DND-41 (cell line): ENCODE data around the gene YPEL3.
"Not testable (repeated sequence)": the region's sequence is repeated elsewhere in the genome, so short reads cannot be mapped to it uniquely, and the experiment has no call there.

Experiments used
- CTCF ChIP-seq: IDR thresholded peaks from 2 replicates; pipeline ENCODE4 v1.5.1; 2012; ENCODE audit warnings: borderline replicate concordance, low read length, moderate library complexity, mild to moderate bottlenecking; ENCODE audit not compliant: poor library complexity, severe bottlenecking; ENCODE audit errors: extremely low read depth
- EZH2 ChIP-seq: IDR thresholded peaks from 3 replicates; pipeline ENCODE4 v1.6.1; 2012; ENCODE audit warnings: borderline replicate concordance, low read depth, mild to moderate bottlenecking, moderate library complexity, low read length, inconsistent platforms; ENCODE audit not compliant: severe bottlenecking

GRCh38 chr16:30125690-30126089 lies 29.7 kb upstream of the YPEL3 start:
- TF ChIP-seq CTCF, EZH2: not testable (repeated sequence)
